HL-60 (cell line): ENCODE measurements around the gene PNPLA6.

Source experiments
- GABPA ChIP-seq: IDR thresholded peaks from 2 replicates; pipeline ENCODE4 v1.6.1; 2012; ENCODE audit warnings: low read depth
- POLR2AphosphoS5 ChIP-seq: IDR thresholded peaks from 2 replicates; pipeline ENCODE4 v1.6.1; 2012; ENCODE audit warnings: low read depth
- TF ChIP-seq, protein P1 (sequence below): IDR thresholded peaks from one replicate; pipeline ENCODE4 v1.5.1; 2011; ENCODE audit warnings: low read length, control low read depth, inconsistent platforms; ENCODE audit not compliant: insufficient read depth

DNA sequence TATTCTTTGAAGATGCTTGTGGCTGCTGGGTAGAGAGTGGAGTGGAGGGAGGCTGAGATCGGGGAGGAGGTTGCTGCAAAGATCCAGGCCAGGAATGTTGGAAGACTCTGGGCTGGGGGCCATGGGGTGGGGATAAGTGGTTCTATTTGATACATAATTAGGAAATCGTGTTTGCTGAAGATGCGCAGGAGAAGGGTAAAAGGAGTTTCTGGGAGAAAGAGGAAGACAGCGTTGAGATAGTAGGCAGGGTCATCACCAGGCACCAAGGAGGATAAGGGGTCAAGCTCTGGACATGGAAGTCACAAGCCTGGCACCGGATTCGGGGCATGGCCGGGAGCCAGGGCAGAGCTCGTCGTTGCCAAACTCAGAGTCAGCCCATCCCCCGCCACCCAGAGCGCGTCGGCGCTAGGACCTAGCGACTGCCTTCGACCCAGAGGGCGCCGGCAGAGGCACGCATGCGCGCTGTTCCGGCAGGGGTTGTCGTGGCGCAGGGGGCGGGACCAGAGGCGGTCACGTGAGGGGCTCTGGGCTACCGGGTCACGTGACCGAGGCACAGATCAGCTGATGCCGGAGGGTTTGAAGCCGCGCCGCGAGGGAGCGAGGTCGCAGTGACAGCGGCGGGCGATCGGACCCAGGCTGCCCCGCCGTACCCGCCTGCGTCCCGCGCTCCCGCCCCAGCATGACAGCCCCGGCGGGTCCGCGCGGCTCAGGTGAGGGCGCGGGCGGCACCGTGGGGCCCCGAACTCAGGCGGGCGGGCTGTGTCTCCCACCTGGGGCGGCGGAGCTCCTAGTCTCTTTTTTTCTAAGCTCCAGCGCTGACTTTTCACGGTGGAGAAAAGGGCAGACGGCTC is 13.2 kb upstream of the PNPLA6 start, which contains the start of gene MCOLN1:
- TF ChIP-seq, protein P1, sequence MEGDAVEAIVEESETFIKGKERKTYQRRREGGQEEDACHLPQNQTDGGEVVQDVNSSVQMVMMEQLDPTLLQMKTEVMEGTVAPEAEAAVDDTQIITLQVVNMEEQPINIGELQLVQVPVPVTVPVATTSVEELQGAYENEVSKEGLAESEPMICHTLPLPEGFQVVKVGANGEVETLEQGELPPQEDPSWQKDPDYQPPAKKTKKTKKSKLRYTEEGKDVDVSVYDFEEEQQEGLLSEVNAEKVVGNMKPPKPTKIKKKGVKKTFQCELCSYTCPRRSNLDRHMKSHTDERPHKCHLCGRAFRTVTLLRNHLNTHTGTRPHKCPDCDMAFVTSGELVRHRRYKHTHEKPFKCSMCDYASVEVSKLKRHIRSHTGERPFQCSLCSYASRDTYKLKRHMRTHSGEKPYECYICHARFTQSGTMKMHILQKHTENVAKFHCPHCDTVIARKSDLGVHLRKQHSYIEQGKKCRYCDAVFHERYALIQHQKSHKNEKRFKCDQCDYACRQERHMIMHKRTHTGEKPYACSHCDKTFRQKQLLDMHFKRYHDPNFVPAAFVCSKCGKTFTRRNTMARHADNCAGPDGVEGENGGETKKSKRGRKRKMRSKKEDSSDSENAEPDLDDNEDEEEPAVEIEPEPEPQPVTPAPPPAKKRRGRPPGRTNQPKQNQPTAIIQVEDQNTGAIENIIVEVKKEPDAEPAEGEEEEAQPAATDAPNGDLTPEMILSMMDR = no peak
- TF ChIP-seq POLR2AphosphoS5 (peak; percentile 58; the same call in 1 of the 2 replicates), GABPA (no peak)
